SK-N-SH (cell line): ENCODE results near the gene NANOS3. TPM values are rescaled to one million over a fixed set of nuclear protein-coding genes. Genes with fewer than 3 reads are reported as not detected.

Source experiments
- CTCF ChIA-PET: fragments of 300-600, 350-600 bp; formaldehyde crosslinking; extraction: SDS; loops from one replicate; lab custom pipeline; 2021; lab: Yijun Ruan, JAX
- POLR2A ChIA-PET: fragments of 350-600 bp; sonication (Branson Sonifier 250); formaldehyde crosslinking; extraction: SDS; loops from one replicate; lab custom pipeline; 2020; ENCODE audit warnings: antibody characterized with exemption, inconsistent platforms; lab: Yijun Ruan, JAX
- DNase-seq: peaks from one replicate; pipeline ENCODE4 v3.0.0; 2012
- H2AFZ ChIP-seq: fragments of 200-600 bp; sonication (generic); 2 replicates; pipeline ENCODE4 v1.8.1; 2016; ENCODE audit warnings: antibody characterized with exemption, mild to moderate bottlenecking, low read depth
- H3F3A ChIP-seq: fragments of 200-600 bp; sonication (generic); replicated peaks from 2 replicates; pipeline ENCODE3; 2016; ENCODE audit warnings: antibody characterized with exemption, mild to moderate bottlenecking; ENCODE audit not compliant: insufficient read depth
- H3K27ac ChIP-seq, 2 experiments: fragments of 200-500 bp in 1 of 2; fragments of 200-600 bp in 1 of 2; sonication (Bioruptor generic) in 1 of 2; sonication (generic), shearing (Covaris generic) in 1 of 2; 2 replicates each; pipeline versions ENCODE4 v1.5.1 to v1.6.1; 2014 to 2016; ENCODE audit warnings: low read depth in 2 of 2, inconsistent platforms in 1 of 2, low read length in 1 of 2, mild to moderate bottlenecking in 1 of 2, mixed read lengths in 1 of 2
- H3K27me3 ChIP-seq: fragments of 200-600 bp; sonication (generic), shearing (Covaris generic); 2 replicates; pipeline ENCODE4 v1.6.1; 2016; ENCODE audit warnings: mixed run types; ENCODE audit not compliant: insufficient read depth
- H3K36me3 ChIP-seq, 2 experiments: fragments of 200-500 bp in 1 of 2; fragments of 200-600 bp in 1 of 2; sonication (Bioruptor generic) in 1 of 2; sonication (generic) in 1 of 2; replicated peaks in 1 of 2; 2 replicates each; pipeline versions ENCODE3 to v1.5.1; 2014 to 2016; ENCODE audit warnings: low read length in 1 of 2, mild to moderate bottlenecking in 1 of 2; ENCODE audit not compliant: insufficient read depth in 2 of 2, control insufficient read depth in 1 of 2
- H3K4me1 ChIP-seq, 2 experiments: fragments of 200-500 bp in 1 of 2; fragments of 200-600 bp in 1 of 2; sonication (Bioruptor generic) in 1 of 2; sonication (generic), shearing (Covaris generic) in 1 of 2; 2 replicates each; pipeline versions ENCODE4 v1.5.1 to v1.6.1; 2014 to 2016; ENCODE audit warnings: low read depth in 1 of 2, low read length in 1 of 2, mixed run types in 1 of 2; ENCODE audit not compliant: insufficient read depth in 2 of 2, control insufficient read depth in 1 of 2
- H3K4me2 ChIP-seq: fragments of 200-600 bp; sonication (generic), shearing (Covaris generic); 2 replicates; pipeline ENCODE4 v1.6.1; 2017; ENCODE audit warnings: mixed run types
- H3K4me3 ChIP-seq, 2 experiments: fragments of 200-500 bp in 1 of 2; fragments of 200-600 bp in 1 of 2; sonication (Bioruptor generic) in 1 of 2; sonication (generic), shearing (Covaris generic) in 1 of 2; 2 replicates each; pipeline versions ENCODE4 v1.5.1 to v1.8.1; 2014 to 2016; ENCODE audit warnings: low read depth in 2 of 2, inconsistent platforms in 1 of 2, low read length in 1 of 2, mild to moderate bottlenecking in 1 of 2, mixed read lengths in 1 of 2, moderate library complexity in 1 of 2
- H3K79me2 ChIP-seq: fragments of 200-600 bp; sonication (generic); 2 replicates; pipeline ENCODE4 v1.8.1; 2017; ENCODE audit warnings: mild to moderate bottlenecking; ENCODE audit not compliant: insufficient read depth
- H3K9ac ChIP-seq: fragments of 200-600 bp; sonication (generic); 2 replicates; pipeline ENCODE4 v1.6.1; 2017; ENCODE audit warnings: mixed run types
- H3K9me2 ChIP-seq: fragments of 200-600 bp; sonication (generic); 2 replicates; pipeline ENCODE4 v1.6.1; 2017; ENCODE audit warnings: mixed run types
- H3K9me3 ChIP-seq: fragments of 200-600 bp; sonication (generic); 2 replicates; pipeline ENCODE4 v1.6.1; 2017; ENCODE audit warnings: mixed run types, mild to moderate bottlenecking, moderate library complexity
- H4K20me1 ChIP-seq: fragments of 200-600 bp; sonication (generic); 2 replicates; pipeline ENCODE4 v1.6.1; 2017; ENCODE audit warnings: mild to moderate bottlenecking, mixed run types; ENCODE audit not compliant: insufficient read depth
- CHD2 ChIP-seq: fragments of 150-350 bp; IDR thresholded peaks from 2 replicates; pipeline ENCODE4 v1.6.1; 2018; ENCODE audit warnings: low read length; ENCODE audit not compliant: partially characterized antibody
- ELF1 ChIP-seq: IDR thresholded peaks from 2 replicates; pipeline ENCODE4 v1.4.0; 2012
- GATA2 ChIP-seq: sonication (generic); formaldehyde crosslinking; IDR thresholded peaks from 2 replicates; pipeline ENCODE4 v1.5.0; 2020; ENCODE audit warnings: mild to moderate bottlenecking, missing genetic modification reagents
- JUND ChIP-seq: IDR thresholded peaks from 2 replicates; pipeline ENCODE4 v1.4.0; 2012
- MEF2A ChIP-seq: IDR thresholded peaks from 2 replicates; pipeline ENCODE4 v1.4.0; 2012; ENCODE audit warnings: low read depth, borderline replicate concordance
- NRF1 ChIP-seq: IDR thresholded peaks from 2 replicates; pipeline ENCODE4 v1.6.1; 2012; ENCODE audit warnings: low read depth, mild to moderate bottlenecking, low read length
- PBX3 ChIP-seq: IDR thresholded peaks from 2 replicates; pipeline ENCODE4; 2012
- POLR2AphosphoS5 ChIP-seq: IDR thresholded peaks from 2 replicates; pipeline ENCODE4 v1.6.1; 2012; ENCODE audit warnings: low read depth, low read length
- RAD21 ChIP-seq: IDR thresholded peaks from 2 replicates; pipeline ENCODE4 v1.6.1; 2012; ENCODE audit warnings: mild to moderate bottlenecking, low read length
- RXRA ChIP-seq: IDR thresholded peaks from 2 replicates; pipeline ENCODE4 v1.4.0; 2012; ENCODE audit warnings: low read depth, mild to moderate bottlenecking, borderline replicate concordance
- SMC3 ChIP-seq: IDR thresholded peaks from 2 replicates; pipeline ENCODE4 v1.6.1; 2012; ENCODE audit warnings: low read depth, low read length, improper control_type of control experiment
- YY1 ChIP-seq: IDR thresholded peaks from 2 replicates; pipeline ENCODE4 v1.4.0; 2012; ENCODE audit warnings: low read depth, mild to moderate bottlenecking
- WGBS: methylation state at CpG from one replicate; pipeline ENCODE4 v1.1.6; 2017; ENCODE audit warnings: low lambda C conversion rate; 5-methylcytosine and 5-hydroxymethylcytosine counted together
- polyA plus RNA-seq, 3 experiments: library from polyadenylated mRNA; depleted of rRNA; stranded (reverse); fragments of >200 nt; gene quantifications; 2 replicates each; pipeline ENCODE4 v1.2.3, GENCODE V29; 2012

NANOS3 gene
- polyA plus RNA-seq, 1 of the 3 experiments (the other 2 are of a cell fraction) = 0.53 TPM

GRCh38 chr19:13864667-13865570, 12.0 kb upstream of the NANOS3 start (continued):
- no peak for TF ChIP-seq MEF2A
- TF ChIP-seq PBX3 = no peak
- TF ChIP-seq ELF1 = no peak
- TF ChIP-seq RAD21 = no peak

GRCh38 chr19:13865571-13866462, 11.1 kb upstream of the NANOS3 start:
- Histone ChIP-seq H3K9me3 (no peaks in the 10 kb centered on the region), H3F3A (peaks cover 30% of the 10 kb centered on the region), H3K4me1 (peaks cover 9 to 21% of the 10 kb centered on the region in 2 experiments; a peak in 3 of 4 replicates), H3K79me2 (peaks cover 23% of the 10 kb centered on the region; the same call in 1 of the 2 replicates), H3K4me3 (peak overlapping the region; percentile 59 to 70), H4K20me1 (no peaks in the 10 kb centered on the region), H2AFZ (peak overlapping the region; percentile 59; the same call in 1 of the 2 replicates), H3K27ac (peak overlapping the region in 1 of 2 experiments; percentile 71; a peak in 2 of 4 replicates), H3K4me2 (peak overlapping the region; percentile 87), H3K27me3 (no peaks in the 10 kb centered on the region), H3K9ac (peak overlapping the region; percentile 74), H3K36me3 (no peaks in the 10 kb centered on the region), H3K9me2 (no peaks in the 10 kb centered on the region)
- CTCF ChIA-PET = interaction anchor here (0.8 to 8.2 kb wide), 7 partner anchors 12 to 206 kb away, joined by 3 to 133 read pairs (median 3); no protein-coding TSS in a partner anchor
- WGBS = 7% methylated on average over 25 of the region's 82 CpGs
- DNase-seq = peak; percentile 81
- no peak for TF ChIP-seq NRF1
- TF ChIP-seq POLR2AphosphoS5 = peak; percentile 33; the same call in 1 of the 2 replicates
- 0 out of 2 replicates have a peak, but pooled peaks have one; percentile 29 for TF ChIP-seq YY1
- TF ChIP-seq RXRA = no peak
- no peak for TF ChIP-seq PBX3
- no peak for TF ChIP-seq JUND
- TF ChIP-seq CHD2 = peak; percentile 35
- TF ChIP-seq SMC3 = no peak
- no peak for TF ChIP-seq GATA2 (CRISPR knock-in tag)
- POLR2A ChIA-PET = interaction anchor here (0.5 to 1.7 kb wide), 5 partner anchors 19 to 282 kb away, joined by 3 to 4 read pairs (median 3); no protein-coding TSS in a partner anchor
